Measurements from ENCODE around the gene ANKS3. TPM values are rescaled to one million over a fixed set of nuclear protein-coding genes. Genes with fewer than 3 reads are reported as not detected.
A peak's percentile ranks its signal among the peaks of the same experiment; 100 is the strongest.

Gene ANKS3
- total RNA-seq, 1 donor from 2014 or later, result 32.0 TPM

GRCh38 chr16:4713663-4714501, 20.2 kb downstream of the ANKS3 start:
- H3K4me1 Mint-ChIP-seq, result no peaks in the 10 kb centered on the region
- H3K4me3 Mint-ChIP-seq, result no peak overlapping the region
- no peaks in the 10 kb centered on the region for H3K27me3 Mint-ChIP-seq (ENCODE audit: low read depth)
- peak overlapping the region; percentile 19 for H3K27ac Mint-ChIP-seq (ENCODE audit: unreplicated experiment)
- no peak for TF ChIP-seq CTCF (conservative IDR thresholded peaks at IDR 0.05)
- no peak for DNase-seq (ENCODE audit: low read depth, low spot score)
- H3K9me3 Mint-ChIP-seq, result no peaks in the 10 kb centered on the region
- H3K36me3 Mint-ChIP-seq (ENCODE audit: low read depth), result no peaks in the 10 kb centered on the region

GRCh38 chr16:4709481-4709880, 24.6 kb downstream of the ANKS3 start:
- no peak for TF ChIP-seq CTCF (conservative IDR thresholded peaks at IDR 0.05)
- DNase-seq (ENCODE audit: low read depth, low spot score), result no peak
- Mint-ChIP-seq H3K27me3 (ENCODE audit: low read depth) (no peaks in the 10 kb centered on the region), H3K4me3 (no peak overlapping the region), H3K27ac (ENCODE audit: unreplicated experiment) (no peak overlapping the region), H3K36me3 (ENCODE audit: low read depth) (peaks cover 5% of the 10 kb centered on the region), H3K9me3 (no peaks in the 10 kb centered on the region), H3K4me1 (no peaks in the 10 kb centered on the region)

GRCh38 chr16:4706871-4707270, 27.2 kb downstream of the ANKS3 start:
- H3K27me3 Mint-ChIP-seq (ENCODE audit: low read depth), result no peaks in the 10 kb centered on the region
- peak overlapping the region; percentile 92 for H3K27ac Mint-ChIP-seq (ENCODE audit: unreplicated experiment)
- H3K4me3 Mint-ChIP-seq, result no peak overlapping the region
- H3K4me1 Mint-ChIP-seq, result no peaks in the 10 kb centered on the region
- peaks cover 5% of the 10 kb centered on the region for H3K36me3 Mint-ChIP-seq (ENCODE audit: low read depth)
- no peaks in the 10 kb centered on the region for H3K9me3 Mint-ChIP-seq
- DNase-seq (ENCODE audit: low read depth, low spot score), result no peak
- no peak for TF ChIP-seq CTCF (conservative IDR thresholded peaks at IDR 0.05)

- H3K4me3 Mint-ChIP-seq, result no peak overlapping the region
- DNase-seq (ENCODE audit: low read depth, low spot score), result no peak
- H3K36me3 Mint-ChIP-seq (ENCODE audit: low read depth), result peaks cover 6% of the 10 kb centered on the region
- H3K9me3 Mint-ChIP-seq, result no peaks in the 10 kb centered on the region
- TF ChIP-seq CTCF (conservative IDR thresholded peaks at IDR 0.05), result no peak
- H3K27ac Mint-ChIP-seq (ENCODE audit: unreplicated experiment), result no peak overlapping the region
- H3K27me3 Mint-ChIP-seq (ENCODE audit: low read depth), result no peaks in the 10 kb centered on the region
- H3K4me1 Mint-ChIP-seq, result no peaks in the 10 kb centered on the region
Observed at GRCh38 chr16:4704913-4705312, 29.2 kb downstream of the ANKS3 start.

GRCh38 chr16:4704491-4704890, 29.6 kb downstream of the ANKS3 start:
- H3K27me3 Mint-ChIP-seq (ENCODE audit: low read depth), result no peaks in the 10 kb centered on the region
- no peaks in the 10 kb centered on the region for H3K9me3 Mint-ChIP-seq
- TF ChIP-seq CTCF (conservative IDR thresholded peaks at IDR 0.05), result no peak
- no peak overlapping the region for H3K27ac Mint-ChIP-seq (ENCODE audit: unreplicated experiment)
- DNase-seq (ENCODE audit: low read depth, low spot score), result no peak
- no peak overlapping the region for H3K4me3 Mint-ChIP-seq
- no peaks in the 10 kb centered on the region for H3K4me1 Mint-ChIP-seq
- peaks cover 10% of the 10 kb centered on the region for H3K36me3 Mint-ChIP-seq (ENCODE audit: low read depth)

Measured in neural crest cell (in vitro differentiated cells).